Pons (tissue), 1 donor: ENCODE data around the gene LHPP.
A peak's percentile ranks its signal among the peaks of the same experiment; 100 is the strongest.
"Not testable (repeated sequence)": the region's sequence is repeated elsewhere in the genome, so short reads cannot be mapped to it uniquely, and the experiment has no call there.

Experiments used
- DNase-seq: peaks from one replicate; pipeline ENCODE4 v3.0.0-alpha.2; 2016; ENCODE audit warnings: low spot score

LHPP gene

DNA sequence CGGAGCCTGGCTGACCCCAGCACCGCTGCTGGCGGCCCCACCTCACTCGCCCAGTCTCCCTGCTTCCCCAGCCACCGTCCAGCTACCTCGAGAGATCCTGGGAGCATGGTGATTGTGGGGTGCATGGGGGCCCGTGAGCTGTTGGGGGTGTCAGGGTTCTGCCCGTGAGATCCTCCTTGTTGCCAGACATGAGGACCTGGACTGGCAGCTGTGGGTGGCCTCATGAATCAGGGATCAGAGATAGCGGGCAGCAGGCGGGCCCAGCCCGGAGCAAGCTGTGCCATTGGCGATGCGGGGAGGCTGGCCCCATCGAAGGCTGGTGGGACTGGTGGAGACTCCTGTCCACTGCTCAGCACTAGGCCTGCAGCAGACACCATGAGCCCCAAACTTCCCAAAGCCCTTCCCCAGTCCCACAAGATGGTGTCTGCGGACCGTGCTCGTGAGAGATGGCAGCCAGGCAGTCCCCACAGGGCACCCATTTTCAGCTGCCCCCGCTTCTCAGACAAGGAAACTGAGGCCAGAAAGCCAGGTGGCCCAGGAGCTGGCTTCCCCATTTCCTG, 75.6 kb downstream of the LHPP start:
- DNase-seq = no peak

DNA sequence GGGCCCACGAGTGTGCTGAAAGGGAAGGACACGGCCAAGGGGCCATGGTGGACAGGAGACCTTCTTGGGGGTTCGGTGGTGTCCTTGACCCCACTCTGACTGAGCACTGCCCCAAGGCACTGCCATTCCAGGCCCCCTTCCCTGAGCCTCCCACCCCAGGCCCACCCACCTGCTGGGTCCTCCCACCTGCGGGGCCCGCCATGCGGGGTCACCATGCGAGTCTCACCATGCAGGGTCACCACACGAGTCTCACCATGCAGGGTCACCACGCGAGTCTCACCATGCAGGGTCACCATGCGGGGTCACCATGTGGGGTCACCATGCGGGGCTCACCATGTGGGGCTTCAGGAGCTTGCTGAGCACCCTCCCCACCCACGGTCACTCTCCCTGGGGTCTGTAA, 76.3 kb downstream of the LHPP start:
- DNase-seq = no peak

DNA sequence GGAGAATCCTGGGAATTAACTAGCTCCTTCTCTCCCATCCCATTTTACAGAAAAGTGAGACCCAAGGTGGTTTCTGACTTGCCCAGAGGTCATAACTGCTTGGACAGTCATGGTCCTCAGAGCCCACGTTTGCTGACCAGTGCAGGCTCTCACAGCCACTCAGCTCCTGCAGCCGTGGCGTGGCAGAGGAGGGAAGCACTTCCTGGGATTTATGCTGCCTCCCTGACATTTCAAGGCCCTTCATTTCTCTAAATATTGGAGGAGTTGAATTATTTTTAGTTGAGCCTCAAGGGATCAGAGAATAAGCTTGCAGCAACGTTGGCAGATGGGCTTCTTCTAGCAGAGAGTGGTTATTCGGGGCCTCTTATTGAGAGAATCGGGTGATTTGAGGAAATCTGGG, 77.1 kb downstream of the LHPP start:
- DNase-seq = no peak

DNA sequence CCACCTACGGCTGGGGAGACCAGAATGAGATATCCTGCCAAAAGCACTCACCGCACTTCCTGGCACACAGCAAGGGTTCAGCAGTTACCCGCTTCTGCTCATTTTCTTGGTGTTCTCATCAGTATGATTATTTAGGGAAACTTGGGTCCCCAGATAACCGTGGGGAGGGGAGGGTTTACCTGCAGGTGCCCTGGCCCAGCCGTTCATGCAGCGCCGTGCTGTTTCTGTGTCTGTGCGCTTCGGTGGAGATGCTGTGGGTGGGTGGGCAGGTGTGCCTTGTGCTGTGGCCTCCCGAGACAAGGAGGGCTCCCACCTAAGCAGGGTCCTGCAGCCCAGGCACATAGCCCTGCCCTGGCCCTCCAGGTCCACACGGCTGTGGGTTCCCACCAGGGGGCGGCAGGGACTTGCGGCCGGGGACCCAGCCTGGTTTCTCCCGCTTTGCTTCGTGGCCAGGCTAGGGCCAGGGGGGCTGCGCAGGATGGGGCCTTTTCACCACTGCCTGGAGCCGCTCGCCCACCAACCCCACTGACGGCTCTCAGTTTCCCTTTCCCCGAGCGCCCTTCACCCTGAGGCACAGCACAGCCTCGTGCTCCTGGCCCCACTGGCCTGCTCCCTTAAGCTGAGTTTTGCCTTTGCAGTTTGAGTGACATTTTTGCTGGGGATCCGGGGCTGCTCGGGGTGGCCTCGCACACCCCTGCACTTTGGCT, 78.5 kb downstream of the LHPP start:
- DNase-seq = no peak

DNA sequence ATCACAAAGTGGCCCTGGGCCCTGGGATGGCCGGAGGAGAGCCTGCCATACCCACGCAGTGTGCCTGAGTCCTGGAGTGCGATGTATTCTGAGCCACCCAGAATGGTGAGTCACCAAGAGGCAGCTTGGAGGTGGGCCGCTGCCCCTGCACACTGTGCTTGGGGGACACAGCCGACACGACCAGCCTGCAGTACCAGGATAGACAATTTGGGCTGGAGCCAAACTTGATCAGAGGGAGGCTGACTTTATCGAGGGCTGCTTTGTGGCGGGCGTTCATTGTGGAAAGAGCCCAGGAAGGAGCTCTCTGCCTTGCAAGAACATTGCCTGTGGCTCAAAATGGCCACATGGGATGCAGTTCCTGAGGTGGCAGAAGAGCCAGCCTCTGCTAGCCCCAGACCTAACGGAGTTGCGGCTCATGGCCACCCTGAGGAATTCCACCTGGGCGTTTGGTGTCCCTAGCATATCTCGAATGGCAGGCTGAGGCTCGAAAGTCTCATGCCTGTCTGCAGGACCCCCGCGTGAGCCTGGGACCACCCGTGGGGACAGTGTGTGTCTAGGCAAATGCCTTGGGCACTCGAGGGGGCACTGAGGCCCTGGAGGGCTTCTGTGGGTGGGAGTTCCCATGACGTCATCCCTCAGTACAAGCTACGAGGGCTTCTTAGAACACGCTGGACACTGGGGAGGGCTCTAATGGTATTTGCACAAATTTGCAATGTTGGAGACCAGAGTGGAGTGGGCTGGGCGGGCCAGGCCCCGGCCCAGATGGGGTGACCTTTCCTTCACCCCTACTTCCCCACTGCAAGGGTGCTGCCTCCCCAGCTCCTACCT, 79.7 kb downstream of the LHPP start:
- no peak for DNase-seq

DNA sequence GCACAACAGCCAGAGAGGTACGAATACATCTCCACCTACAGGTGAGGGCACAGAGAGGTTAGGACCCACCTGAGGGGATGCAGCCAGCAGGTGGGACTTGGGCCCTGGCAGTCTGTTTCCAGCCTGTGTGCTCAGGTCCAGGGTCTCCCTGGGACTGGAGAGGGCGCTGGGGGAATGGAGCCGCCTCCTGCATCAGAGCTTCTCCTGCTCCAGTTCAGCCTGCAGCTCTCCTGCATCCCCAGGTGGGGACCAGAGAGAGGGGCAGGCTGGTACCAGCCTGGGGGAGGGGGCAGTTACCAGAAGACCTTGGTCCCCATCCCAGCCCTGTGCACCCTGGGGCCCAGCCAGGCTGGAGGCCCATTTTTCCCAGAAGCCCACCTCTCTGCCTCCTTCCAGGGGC, 80.7 kb downstream of the LHPP start:
- no peak for DNase-seq

DNA sequence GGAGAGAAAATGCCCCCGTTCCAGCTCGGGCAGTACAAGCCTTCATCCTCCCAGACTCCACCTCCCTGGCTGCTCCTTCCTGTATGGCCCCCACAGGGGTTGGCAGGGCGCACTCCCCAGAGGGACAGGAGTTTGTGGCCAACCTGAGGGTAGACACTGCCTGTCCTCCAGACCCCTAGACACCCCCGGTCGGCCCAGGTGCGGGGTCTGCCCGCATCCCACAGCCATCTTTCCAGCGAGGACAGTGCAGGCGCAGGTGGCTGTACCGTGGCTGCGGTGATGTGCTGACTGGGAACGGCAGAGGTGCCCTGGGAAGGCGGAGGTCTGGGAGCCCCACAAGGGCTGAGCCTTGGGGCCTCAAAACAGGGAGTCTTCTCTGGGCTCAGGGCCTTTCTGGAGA, 81.5 kb downstream of the LHPP start:
- DNase-seq = no peak

DNA sequence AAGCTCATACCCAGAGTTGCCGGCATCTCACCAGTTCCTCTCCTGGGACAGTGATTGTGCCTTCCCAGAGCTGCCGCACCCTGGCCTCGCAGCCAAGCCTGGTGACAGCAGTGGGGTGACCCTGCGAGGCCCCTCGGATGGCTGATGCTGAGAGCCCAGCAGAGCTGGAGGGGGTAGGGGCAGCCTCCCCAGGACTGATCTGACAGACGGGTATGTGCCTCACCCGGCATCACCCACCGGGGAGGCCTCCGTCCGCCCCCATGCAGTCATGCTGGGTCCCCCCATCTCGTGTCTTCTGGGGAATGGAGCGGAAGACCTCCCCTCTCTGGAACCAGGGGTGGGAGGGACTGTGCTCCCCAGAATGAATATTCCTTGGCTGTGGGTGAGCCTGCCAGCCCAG, 82.3 kb downstream of the LHPP start:
- no peak for DNase-seq

DNA sequence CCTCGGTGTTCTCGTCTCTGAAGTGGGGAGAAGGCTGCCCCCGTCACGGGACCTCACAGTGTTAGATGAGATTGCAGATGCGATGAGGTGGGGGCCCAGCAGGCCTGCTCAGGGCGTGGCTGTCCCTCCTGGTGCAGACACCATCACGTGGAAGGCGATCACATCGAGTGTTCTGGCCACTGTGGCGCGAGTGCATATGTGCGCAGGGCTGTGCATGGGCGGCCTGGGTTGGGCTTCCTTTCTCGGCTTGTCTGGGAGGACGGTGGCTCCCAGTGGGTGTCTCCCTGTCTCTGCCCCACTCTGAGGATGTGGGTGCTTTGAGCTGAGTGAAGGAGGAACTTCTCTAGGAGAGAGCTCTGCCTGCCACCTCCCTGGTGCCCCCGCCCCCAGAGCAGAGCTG, 83.1 kb downstream of the LHPP start:
- DNase-seq = peak; percentile 33

DNA sequence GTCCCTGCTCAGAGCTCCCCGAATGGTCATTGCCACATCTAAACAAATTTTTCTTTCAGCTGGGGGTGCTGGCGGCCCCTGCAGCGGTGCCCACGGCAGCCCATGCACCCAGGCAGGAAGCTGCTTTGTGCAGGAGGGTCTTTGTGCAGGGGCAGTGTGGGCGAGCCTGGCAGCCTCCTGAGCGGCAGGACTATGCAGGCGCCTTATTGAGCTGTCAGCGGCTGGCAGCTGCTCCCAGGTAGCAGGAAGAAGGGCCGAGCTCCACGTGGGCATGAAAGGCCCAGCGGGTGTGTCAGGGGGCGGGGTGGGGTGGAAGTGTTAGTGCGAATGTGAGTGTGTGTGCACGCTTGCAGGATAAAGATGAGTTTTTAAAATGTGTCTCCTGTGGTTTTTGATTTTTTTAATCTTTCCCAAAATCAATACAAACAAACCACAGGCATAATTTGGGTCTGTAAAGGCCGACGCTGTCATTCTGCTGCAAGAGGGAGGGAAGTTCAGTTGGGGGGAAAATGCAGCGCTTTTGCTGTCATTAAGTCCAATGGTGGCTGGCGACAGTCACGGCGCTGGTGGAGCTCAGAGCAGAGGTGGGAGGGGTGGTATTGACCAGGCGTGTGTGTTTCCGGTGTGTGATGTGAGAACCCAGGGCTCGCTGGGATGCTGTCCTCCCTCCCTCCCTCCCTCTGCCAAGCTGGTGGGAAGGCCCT, 83.9 kb downstream of the LHPP start:
- no peak for DNase-seq

DNA sequence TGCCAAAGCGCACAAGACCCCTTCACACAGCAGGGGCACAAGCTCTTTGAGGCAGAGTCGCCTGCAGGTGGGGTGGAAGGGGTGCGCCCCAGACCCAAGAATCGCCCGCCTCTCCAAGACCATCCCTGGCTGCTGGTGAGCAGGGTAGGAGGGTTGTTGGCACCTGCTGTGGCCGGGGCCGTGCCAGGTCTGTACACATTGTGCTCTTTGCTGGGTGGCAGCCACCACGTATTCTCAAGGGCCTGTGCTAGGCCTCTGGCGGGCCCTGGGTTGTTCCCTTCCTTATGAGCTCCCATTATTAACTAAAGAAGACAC, 84.4 kb downstream of the LHPP start:
- DNase-seq = no peak

DNA sequence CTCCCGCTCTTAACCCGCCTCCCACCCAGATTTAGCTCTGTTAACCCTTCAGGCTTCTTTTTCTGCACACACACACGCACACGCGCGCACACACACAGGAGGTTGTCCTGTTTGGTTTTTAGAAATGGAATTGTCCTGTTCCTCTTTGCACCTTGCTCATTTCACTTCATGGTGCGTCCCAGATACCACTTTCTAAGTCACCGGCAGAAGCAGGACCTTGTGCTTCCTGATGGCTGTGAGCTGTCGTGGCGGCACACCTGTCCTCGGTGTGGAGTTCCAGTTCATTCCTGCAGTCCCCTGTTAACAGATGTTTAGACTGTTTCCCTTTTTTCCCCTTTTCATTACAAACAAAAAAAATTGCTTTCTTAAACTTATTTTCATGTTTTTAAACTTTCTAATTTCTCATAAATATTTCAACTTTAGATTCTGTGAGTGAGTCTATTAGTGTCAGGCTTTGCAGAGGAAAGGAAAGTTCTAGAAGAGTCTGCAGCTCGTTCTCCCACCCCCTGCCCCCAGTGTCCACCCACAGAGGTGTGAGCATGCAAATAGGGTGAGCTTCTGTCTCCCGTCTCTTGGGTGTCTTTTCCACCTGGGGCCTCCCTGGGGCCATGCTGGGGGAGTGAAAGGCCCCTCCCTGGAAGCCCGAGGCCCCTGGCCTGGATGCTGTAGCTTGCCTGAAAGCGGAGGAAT, 85.5 kb downstream of the LHPP start:
- no peak for DNase-seq

DNA sequence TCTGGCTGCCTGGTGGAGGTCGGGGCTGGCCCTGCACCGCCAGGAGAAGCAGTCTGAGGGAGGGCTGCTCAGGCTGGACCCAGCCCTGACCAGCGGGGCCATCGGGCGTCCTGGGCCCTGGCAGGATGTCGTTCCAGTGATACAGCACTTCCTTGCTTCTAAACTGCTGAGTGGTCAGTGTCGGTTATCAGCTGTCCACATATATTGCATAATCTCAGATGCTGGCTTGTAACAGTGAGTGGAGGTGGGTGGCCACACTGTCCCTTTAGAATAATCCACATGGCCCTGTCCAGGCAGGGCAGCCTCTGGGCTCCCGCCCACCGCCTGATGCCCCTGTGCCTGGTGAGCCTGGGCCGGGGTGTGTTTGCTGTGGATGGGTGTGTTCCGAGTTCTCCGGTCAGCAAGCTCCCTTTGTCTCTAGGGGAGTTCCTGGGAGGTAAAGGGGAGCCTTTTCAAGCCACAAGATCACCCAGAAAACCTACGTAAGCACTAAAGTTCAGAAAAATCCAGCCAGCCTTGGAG, 86.1 kb downstream of the LHPP start:
- peak; percentile 29 for DNase-seq

DNA sequence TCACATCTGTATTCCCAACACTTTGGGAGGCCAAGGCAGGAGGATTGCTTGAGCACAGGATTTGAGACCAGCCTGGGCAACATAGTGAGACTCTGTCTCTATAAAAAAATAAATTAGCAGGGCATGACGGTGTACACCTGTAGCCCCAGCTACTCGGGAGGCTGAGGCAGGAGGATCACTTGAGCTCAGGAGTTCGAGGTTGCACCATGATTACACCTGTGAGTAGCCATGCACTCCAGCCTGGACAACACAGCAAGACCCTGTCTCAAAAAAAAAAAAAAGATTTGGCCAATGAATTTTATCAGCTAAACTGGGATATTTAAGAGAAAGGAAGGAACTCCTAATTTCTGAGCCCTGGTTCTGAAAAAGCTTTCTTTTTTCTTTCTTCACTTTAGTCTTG, 87.5 kb downstream of the LHPP start:
- DNase-seq = not testable (repeated sequence)

DNA sequence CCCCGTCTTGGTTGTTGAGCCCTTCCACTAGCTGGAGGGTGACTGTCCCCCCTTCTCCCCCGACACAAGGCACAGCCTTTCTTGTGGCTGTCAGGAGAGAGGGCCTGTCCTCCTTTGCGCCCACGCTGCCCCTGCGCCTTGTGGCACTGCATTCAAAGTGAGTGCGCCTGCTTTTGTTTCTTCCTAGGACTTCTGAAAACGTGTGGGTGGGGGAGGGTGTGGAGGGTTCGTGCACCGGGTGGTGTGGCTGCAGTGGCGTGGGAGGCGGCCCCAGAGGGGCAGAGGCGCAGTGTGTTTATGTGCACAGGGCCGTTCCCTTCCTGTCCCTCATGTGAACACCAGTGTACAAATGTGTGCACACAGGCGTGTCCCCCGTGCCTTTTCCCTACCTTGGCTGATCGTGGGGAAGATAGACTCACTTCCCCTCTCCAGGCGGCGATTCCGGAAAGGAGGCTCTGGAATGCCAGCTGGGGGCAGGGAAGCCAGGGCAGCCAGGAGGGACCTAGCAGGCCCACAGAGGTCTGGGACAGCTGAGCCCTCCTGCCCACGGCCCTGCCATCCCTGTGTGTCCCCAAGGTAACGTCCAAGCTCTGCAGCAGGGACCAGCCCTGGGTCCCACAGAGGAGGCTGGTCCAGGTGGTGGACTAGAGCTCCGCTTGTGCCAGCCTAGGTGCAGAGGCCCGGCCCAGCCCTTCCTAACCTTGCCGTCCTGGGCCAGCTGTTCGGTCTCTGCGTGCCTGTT, 88.8 kb downstream of the LHPP start:
- DNase-seq = no peak

DNA sequence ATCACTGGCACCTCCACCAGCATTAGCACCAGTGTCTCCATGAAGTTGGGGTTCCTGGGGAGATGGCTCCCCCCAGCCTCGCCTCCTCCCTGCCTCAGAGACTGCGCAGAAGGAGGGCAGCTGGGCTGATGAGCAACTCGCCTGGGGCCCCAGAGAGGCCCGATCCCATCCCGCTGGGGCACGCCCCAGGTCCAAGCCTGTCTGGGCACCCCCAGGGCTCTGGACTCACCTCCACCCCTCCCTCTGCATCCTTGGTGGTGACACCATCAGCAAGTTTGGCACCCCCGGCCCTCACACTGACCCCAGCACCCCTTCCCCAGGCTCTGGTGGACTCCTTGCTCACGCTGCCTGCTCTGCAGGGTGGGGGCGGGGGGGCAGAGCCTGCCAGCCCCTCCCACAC, 89.5 kb downstream of the LHPP start:
- no peak for DNase-seq

DNA sequence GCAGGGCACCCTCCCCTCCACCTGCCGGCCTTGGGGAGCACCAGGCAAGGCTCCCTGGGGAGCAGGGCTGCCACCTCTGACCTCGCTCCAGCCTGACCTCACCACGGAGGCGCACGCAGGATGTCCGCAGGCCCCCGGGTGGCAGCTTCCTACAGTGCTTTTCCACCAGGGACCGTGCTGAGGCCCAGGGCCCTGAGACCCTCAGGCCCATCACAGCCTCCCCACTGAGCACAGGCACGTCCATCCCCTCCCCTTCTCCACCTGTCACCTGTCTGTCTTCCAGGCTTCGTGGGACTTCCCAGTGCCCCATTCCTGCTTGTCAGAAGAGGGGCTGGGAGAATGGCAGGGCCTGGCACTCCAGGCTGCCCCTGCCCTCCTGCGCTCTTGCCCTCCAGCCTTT, 90.1 kb downstream of the LHPP start:
- no peak for DNase-seq

DNA sequence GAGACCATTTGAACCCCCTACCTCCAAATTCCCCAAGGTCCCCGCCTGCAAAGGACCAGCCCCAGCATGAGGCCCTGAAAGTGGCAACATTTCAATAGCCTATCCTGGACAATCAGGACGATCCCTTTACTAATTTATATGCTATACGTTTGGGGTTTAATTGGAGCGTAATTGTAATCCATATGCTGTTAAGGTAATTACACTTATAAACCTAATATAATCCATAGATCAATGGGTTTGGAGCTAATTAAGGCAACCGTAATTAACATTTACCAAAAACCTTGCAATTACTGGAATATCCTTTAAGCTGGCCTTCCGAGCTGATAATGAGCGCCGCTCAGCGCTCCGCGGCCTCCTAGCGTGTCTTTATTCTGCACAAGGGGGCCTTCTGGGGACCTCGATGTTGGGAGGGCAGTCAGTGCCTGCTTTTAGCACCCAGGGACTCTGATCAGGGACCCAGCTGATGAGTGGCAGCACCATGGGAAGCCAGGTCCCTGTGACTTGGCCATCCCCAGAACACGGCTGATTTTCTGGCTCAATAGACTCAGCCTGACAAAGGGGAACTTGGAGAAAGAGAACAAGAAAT, 91.2 kb downstream of the LHPP start:
- DNase-seq = no peak

DNA sequence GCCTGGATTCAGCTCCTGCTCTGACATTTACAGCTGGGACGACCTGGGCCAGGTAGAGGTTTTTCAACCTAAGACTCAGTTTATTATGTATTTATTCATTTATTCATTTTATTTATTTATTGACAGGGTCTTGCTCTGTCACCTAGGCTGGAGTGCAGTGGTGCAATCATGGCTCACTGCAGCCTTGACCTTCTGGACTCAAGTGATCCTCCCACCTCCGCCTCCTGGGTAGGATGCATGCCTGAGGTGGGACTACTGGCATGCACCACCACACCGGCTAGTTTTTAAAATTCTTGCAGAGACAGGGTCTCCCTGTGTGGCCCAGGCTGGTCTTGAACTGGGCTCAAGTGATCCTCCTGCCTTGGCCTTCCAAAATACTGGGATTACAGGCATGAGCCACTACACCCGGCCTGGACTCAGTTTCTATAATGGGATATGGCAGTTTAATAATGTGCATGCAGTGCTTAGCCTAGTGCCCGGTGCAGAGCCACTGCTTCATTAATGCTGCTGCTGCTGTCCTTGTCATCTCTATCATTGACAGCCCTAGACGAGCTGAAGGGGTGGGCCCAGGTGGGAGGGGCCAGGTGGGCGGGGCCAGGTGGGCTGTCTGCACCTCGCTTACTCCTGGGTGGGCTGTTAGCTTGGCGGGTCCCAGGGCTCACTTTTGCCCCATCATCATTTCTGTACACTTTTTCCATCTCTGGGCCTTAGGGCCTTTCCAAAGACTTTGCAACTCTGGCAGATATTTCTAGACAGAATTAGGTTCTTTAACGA, 92.6 kb downstream of the LHPP start:
- DNase-seq = no peak

DNA sequence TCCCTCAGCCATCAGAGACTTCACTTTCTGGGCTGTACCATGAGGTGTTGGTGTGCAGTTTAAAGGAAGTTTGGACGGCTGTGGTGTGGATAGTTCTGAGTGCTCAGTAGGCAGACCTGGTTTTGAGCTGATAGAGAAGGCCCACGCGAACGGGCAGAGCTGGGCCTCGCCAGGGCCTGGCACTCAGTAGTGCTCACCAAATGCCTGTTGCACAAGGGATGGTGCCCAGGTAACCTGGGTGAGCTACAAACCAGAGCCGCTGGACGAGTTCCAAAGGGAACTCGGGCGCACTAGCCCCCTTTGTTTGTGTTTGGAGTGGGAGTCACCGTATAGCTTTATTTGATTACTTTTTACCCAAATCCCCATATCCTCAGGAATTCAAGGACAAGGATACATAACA, 95.5 kb downstream of the LHPP start:
- no peak for DNase-seq
